ENCODE results near the gene NEGR1. TPM values are rescaled to one million over a fixed set of nuclear protein-coding genes. Genes with fewer than 3 reads are reported as not detected.

Gene NEGR1
- total RNA-seq, 1 experiment from 2014 or later, result 0.03 TPM

- in situ Hi-C loops (cut with HindIII; ENCODE audit: low pct_unique_long_range_greater_than_20kb, low sequenced_read_pairs), result no loop called here
- no peak for DNase-seq (ENCODE audit: low read depth)
Measured at GRCh38 chr1:71783071-71783470, 499.3 kb downstream of the NEGR1 start.

GRCh38 chr1:71781450-71781849, 500.9 kb downstream of the NEGR1 start:
- no peak for DNase-seq (ENCODE audit: low read depth)
- in situ Hi-C loops (cut with HindIII; ENCODE audit: low pct_unique_long_range_greater_than_20kb, low sequenced_read_pairs), result no loop called here

GRCh38 chr1:71780681-71781080, 501.7 kb downstream of the NEGR1 start:
- DNase-seq (ENCODE audit: low read depth), result no peak
- in situ Hi-C loops (cut with HindIII; ENCODE audit: low pct_unique_long_range_greater_than_20kb, low sequenced_read_pairs), result no loop called here

GRCh38 chr1:71778940-71779339, 503.4 kb downstream of the NEGR1 start:
- DNase-seq (ENCODE audit: low read depth), result no peak
- in situ Hi-C loops (cut with HindIII; ENCODE audit: low pct_unique_long_range_greater_than_20kb, low sequenced_read_pairs), result no loop called here

- no peak for DNase-seq (ENCODE audit: low read depth)
- in situ Hi-C loops (cut with HindIII; ENCODE audit: low pct_unique_long_range_greater_than_20kb, low sequenced_read_pairs), result no loop called here
Measured at GRCh38 chr1:71777094-71777493, 505.2 kb downstream of the NEGR1 start.

- no peak for DNase-seq (ENCODE audit: low read depth)
Measured at GRCh38 chr1:71774705-71775104, 507.6 kb downstream of the NEGR1 start.

GRCh38 chr1:71770121-71770520, 512.2 kb downstream of the NEGR1 start:
- in situ Hi-C loops (cut with HindIII; ENCODE audit: low pct_unique_long_range_greater_than_20kb, low sequenced_read_pairs), result no loop called here
- no peak for DNase-seq (ENCODE audit: low read depth)

More at GRCh38 chr1:71774705-71775104, 507.6 kb downstream of the NEGR1 start:
- in situ Hi-C loops (cut with HindIII; ENCODE audit: low pct_unique_long_range_greater_than_20kb, low sequenced_read_pairs), result no loop called here

GRCh38 chr1:71766748-71767147, 515.6 kb downstream of the NEGR1 start:
- in situ Hi-C loops (cut with HindIII; ENCODE audit: low pct_unique_long_range_greater_than_20kb, low sequenced_read_pairs), result no loop called here

GRCh38 chr1:71762514-71763255, 519.7 kb downstream of the NEGR1 start:
- no peak for DNase-seq (ENCODE audit: low read depth)
- in situ Hi-C loops (cut with HindIII; ENCODE audit: low pct_unique_long_range_greater_than_20kb, low sequenced_read_pairs), result no loop called here

More at GRCh38 chr1:71766748-71767147, 515.6 kb downstream of the NEGR1 start:
- no peak for DNase-seq (ENCODE audit: low read depth)

GRCh38 chr1:71755441-71755840, 526.9 kb downstream of the NEGR1 start:
- no peak for DNase-seq (ENCODE audit: low read depth)
- in situ Hi-C loops (cut with HindIII; ENCODE audit: low pct_unique_long_range_greater_than_20kb, low sequenced_read_pairs), result no loop called here

- DNase-seq (ENCODE audit: low read depth), result no peak
- in situ Hi-C loops (cut with HindIII; ENCODE audit: low pct_unique_long_range_greater_than_20kb, low sequenced_read_pairs), result no loop called here
Measured at GRCh38 chr1:71753746-71754145, 528.6 kb downstream of the NEGR1 start.

DNA sequence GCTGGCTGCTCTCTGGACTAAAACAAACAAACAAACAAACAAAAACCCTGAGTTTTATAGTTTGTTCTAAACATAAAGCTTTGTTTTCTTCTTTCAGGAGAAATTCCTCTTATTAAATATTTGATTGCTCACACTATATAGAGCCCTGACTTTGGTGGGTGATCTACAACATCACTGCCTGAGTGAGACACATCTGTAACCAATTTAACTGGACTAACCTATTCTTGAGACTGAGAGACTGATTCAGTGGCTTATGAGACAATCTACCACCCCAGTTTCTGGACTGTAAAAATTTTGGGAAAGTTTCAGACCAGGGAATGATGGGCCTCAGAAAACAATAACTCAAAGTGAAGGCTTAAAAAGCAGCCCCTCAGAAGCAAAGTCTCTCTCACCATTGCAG, 537.0 kb downstream of the NEGR1 start:
- DNase-seq (ENCODE audit: low read depth), result no peak
- in situ Hi-C loops (cut with HindIII; ENCODE audit: low pct_unique_long_range_greater_than_20kb, low sequenced_read_pairs), result no loop called here

- no peak for DNase-seq (ENCODE audit: low read depth)
- in situ Hi-C loops (cut with HindIII; ENCODE audit: low pct_unique_long_range_greater_than_20kb, low sequenced_read_pairs), result no loop called here
Measured at GRCh38 chr1:71743862-71744261, 538.5 kb downstream of the NEGR1 start.

GRCh38 chr1:71738910-71739309, 543.4 kb downstream of the NEGR1 start:
- in situ Hi-C loops (cut with HindIII; ENCODE audit: low pct_unique_long_range_greater_than_20kb, low sequenced_read_pairs), result no loop called here
- DNase-seq (ENCODE audit: low read depth), result no peak

GRCh38 chr1:71738256-71738655, 544.1 kb downstream of the NEGR1 start:
- in situ Hi-C loops (cut with HindIII; ENCODE audit: low pct_unique_long_range_greater_than_20kb, low sequenced_read_pairs), result no loop called here
- DNase-seq (ENCODE audit: low read depth), result no peak

DNA sequence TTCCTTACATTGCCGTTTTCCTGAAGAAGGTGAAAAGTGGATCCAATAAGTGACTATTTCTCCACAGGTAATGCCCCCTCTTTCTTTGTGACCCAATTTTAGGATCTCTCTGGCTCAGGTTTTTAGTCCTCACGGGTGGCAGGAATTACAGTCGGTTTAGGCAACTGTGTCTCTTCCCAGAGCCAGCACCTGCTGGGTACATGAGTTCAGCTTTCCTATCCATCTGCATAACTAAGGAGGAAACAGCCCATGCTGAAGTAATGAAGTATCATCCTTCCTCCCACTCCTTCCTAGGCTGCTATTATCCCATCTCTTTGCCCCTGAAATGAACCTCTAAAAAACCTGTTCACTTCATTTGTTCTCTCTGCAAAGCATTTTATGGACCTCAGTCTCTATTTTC, 544.6 kb downstream of the NEGR1 start:
- in situ Hi-C loops (cut with HindIII; ENCODE audit: low pct_unique_long_range_greater_than_20kb, low sequenced_read_pairs), result no loop called here

DNA sequence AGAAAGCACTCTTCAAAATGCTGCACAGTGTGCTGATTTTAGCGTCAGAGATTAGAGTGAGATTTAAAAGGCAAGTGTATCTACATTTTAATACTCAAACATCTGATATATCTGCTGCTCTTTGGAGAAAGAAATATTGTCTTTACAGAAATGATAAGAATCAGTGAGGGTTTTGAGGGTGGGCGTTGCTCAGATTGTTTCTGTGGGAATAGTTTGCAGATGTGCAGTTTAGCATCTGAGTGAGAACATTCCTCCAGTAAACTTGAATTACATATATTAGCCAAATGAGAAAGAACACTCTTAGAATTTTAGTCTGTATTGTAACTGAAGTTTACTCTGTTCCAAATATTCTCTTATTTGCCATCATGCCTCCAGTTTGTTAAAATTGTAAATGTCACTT, 549.2 kb downstream of the NEGR1 start:
- DNase-seq (ENCODE audit: low read depth), result no peak
- in situ Hi-C loops (cut with HindIII; ENCODE audit: low pct_unique_long_range_greater_than_20kb, low sequenced_read_pairs), result no loop called here

More for the DNA sequence above, 544.6 kb downstream of the NEGR1 start:
- no peak for DNase-seq (ENCODE audit: low read depth)

DNA sequence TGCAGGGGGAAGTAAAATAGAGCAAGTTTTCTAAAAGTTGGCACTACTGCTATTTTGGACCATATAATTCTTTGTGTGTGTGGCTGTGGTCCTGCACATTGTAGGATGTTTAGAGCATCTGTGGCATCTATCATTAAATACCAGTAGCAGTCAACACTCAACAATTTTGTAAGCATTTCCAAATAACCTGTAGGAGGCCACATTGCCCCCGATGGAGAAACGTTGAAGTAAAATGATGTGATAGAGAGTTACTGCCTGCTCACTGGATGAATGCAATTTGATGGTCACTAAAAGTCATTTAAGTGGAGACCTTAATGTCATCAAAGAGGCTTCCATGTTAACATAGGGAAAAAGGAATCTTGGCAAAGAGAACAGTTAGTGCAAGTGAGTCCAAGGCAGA, 560.8 kb downstream of the NEGR1 start:
- no peak for DNase-seq (ENCODE audit: low read depth)
- in situ Hi-C loops (cut with HindIII; ENCODE audit: low pct_unique_long_range_greater_than_20kb, low sequenced_read_pairs), result no loop called here

- DNase-seq (ENCODE audit: low read depth), result no peak
- in situ Hi-C loops (cut with HindIII; ENCODE audit: low pct_unique_long_range_greater_than_20kb, low sequenced_read_pairs), result no loop called here
Measured at GRCh38 chr1:71719330-71719729, 563.0 kb downstream of the NEGR1 start.

GRCh38 chr1:71717186-71717585, 565.2 kb downstream of the NEGR1 start:
- no peak for DNase-seq (ENCODE audit: low read depth)

More at GRCh38 chr1:71717186-71717585, 565.2 kb downstream of the NEGR1 start:
- in situ Hi-C loops (cut with HindIII; ENCODE audit: low pct_unique_long_range_greater_than_20kb, low sequenced_read_pairs), result no loop called here

All from Caki2 (cell line).